ENCODE results near the gene NOS1. TPM values are rescaled to one million over a fixed set of nuclear protein-coding genes. Genes with fewer than 3 reads are reported as not detected.

Gene NOS1
- polyA plus RNA-seq, 1 experiment = not detected

DNA sequence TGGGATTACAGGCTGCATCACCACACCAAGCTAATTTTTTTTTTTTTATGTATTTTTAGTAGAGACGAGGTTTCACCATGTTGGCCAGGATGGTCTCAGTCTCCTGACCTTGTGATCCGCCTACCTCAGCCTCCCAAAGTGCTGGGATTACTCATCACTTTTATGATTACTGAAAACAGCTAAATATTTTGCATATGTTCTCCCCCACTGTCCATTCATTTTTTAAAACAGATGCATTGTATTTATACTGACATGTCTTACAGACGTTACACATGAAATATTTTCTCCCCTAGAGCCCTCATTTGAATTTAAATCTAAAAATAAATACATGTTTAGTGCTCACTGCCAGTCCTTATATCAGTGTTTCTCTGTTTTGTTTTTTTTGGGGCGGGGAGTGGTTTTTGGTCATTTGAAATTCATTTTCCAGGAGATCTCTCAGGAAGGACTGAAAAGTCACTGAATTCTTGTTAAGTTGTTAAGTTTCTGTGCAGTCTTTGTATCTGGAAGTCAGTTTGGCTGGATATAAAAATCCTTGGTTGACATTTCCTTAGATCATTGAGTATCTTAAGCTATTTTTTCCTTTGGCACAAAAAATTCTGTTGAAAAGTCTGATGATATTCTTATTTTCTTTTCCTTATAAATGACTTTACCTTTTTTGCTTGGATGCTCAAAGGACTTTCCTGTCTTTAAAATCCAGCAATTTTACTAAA, 180.5 kb downstream of the NOS1 start:
- no peak for DNase-seq (ENCODE audit: low read depth, low spot score)
- no peak overlapping the region for H3K4me3 ChIP-seq (ENCODE audit: low read depth, low read length)
- TF ChIP-seq, protein P1, sequence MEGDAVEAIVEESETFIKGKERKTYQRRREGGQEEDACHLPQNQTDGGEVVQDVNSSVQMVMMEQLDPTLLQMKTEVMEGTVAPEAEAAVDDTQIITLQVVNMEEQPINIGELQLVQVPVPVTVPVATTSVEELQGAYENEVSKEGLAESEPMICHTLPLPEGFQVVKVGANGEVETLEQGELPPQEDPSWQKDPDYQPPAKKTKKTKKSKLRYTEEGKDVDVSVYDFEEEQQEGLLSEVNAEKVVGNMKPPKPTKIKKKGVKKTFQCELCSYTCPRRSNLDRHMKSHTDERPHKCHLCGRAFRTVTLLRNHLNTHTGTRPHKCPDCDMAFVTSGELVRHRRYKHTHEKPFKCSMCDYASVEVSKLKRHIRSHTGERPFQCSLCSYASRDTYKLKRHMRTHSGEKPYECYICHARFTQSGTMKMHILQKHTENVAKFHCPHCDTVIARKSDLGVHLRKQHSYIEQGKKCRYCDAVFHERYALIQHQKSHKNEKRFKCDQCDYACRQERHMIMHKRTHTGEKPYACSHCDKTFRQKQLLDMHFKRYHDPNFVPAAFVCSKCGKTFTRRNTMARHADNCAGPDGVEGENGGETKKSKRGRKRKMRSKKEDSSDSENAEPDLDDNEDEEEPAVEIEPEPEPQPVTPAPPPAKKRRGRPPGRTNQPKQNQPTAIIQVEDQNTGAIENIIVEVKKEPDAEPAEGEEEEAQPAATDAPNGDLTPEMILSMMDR (IDR thresholded peaks at IDR 0.05; ENCODE audit: low read depth, low read length) = no peak
- H3K9me3 ChIP-seq (ENCODE audit: control insufficient read depth, insufficient read depth, low read length) = no peaks in the 10 kb centered on the region
- ChIA-PET CTCF (no interaction called here), POLR2A (no interaction called here)
- H3K27me3 ChIP-seq (ENCODE audit: control insufficient read depth, insufficient read depth, low read length) = no peaks in the 10 kb centered on the region
- H3K27ac ChIP-seq (ENCODE audit: low read depth, low read length) = no peak overlapping the region

DNA sequence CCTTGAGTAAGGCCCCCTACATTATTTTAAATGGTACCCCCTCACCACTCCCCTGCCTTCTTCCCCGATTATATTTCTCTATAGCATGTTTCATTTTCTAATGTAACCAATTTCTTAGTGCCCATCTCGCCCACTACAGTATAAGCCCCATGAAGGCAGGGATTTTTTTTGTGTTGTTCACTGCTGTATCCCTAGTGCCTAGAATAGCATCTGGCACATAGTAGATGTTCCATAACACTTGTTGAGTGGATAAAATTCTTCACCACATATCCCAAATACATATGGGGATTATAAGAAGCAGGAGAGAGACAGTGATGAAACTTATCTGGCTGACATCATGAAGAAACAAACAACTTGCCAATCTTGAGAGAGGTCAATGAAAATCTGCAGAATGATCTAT, 182.7 kb downstream of the NOS1 start:
- no peaks in the 10 kb centered on the region for H3K27me3 ChIP-seq (ENCODE audit: control insufficient read depth, insufficient read depth, low read length)
- DNase-seq (ENCODE audit: low read depth, low spot score) = no peak
- H3K27ac ChIP-seq (ENCODE audit: low read depth, low read length) = no peak overlapping the region
- no peak overlapping the region for H3K4me3 ChIP-seq (ENCODE audit: low read depth, low read length)
- POLR2A ChIA-PET = no interaction called here
- CTCF ChIA-PET = no interaction called here
- TF ChIP-seq, protein P1 (IDR thresholded peaks at IDR 0.05; ENCODE audit: low read depth, low read length) = no peak
- no peaks in the 10 kb centered on the region for H3K9me3 ChIP-seq (ENCODE audit: control insufficient read depth, insufficient read depth, low read length)

DNA sequence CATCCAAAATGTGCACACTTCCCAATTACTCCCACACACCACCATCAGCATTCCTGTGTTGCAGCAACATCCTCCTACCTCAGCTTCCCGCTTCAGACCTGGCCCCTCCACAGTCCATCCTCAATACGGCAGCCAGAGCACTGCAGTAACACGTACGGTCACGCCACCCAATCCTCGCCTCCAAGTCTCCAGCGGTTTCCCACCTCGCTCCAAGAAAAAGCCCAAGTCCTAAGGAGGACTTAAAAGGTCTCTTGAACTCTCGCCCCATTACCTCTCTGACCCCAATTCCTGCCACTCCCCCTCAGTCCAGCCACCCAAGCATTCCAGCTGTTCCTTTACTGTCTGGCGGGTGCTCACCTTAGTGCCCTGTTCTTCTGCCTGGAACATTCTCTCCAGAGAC, 183.1 kb downstream of the NOS1 start:
- Histone ChIP-seq H3K27ac (ENCODE audit: low read depth, low read length) (no peak overlapping the region), H3K27me3 (ENCODE audit: control insufficient read depth, insufficient read depth, low read length) (no peaks in the 10 kb centered on the region), H3K9me3 (ENCODE audit: control insufficient read depth, insufficient read depth, low read length) (no peaks in the 10 kb centered on the region), H3K4me3 (ENCODE audit: low read depth, low read length) (no peak overlapping the region)
- no peak for DNase-seq (ENCODE audit: low read depth, low spot score)
- ChIA-PET CTCF (no interaction called here), POLR2A (no interaction called here)
- TF ChIP-seq, protein P1 (IDR thresholded peaks at IDR 0.05; ENCODE audit: low read depth, low read length) = no peak

DNA sequence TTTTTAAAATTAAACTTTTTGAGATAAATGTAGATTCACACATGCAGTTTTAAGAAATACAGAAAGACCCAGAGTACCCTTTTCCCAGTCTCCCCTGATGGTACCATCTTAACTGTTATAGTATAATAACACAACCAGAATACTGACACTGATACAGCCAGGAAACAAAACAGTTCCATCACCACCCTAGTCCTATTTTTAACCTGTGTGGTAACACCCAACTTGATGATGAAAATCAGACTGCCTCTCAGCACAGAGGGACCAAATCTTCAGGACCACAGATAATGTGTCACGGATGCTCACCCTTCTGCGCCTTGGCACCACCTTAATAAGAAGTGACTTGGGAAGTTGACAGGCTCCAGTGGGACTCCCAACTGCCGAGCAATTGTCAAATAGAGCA, 189.3 kb downstream of the NOS1 start:
- POLR2A ChIA-PET = no interaction called here
- Histone ChIP-seq H3K27me3 (ENCODE audit: control insufficient read depth, insufficient read depth, low read length) (no peaks in the 10 kb centered on the region), H3K4me3 (ENCODE audit: low read depth, low read length) (no peak overlapping the region), H3K27ac (ENCODE audit: low read depth, low read length) (no peak overlapping the region), H3K9me3 (ENCODE audit: control insufficient read depth, insufficient read depth, low read length) (no peaks in the 10 kb centered on the region)
- DNase-seq (ENCODE audit: low read depth, low spot score) = no peak
- TF ChIP-seq, protein P1 (IDR thresholded peaks at IDR 0.05; ENCODE audit: low read depth, low read length) = no peak
- CTCF ChIA-PET = interaction anchor here (0.6 kb wide), 1 partner anchor 97 kb away, joined by 5 read pairs; no protein-coding TSS in a partner anchor

DNA sequence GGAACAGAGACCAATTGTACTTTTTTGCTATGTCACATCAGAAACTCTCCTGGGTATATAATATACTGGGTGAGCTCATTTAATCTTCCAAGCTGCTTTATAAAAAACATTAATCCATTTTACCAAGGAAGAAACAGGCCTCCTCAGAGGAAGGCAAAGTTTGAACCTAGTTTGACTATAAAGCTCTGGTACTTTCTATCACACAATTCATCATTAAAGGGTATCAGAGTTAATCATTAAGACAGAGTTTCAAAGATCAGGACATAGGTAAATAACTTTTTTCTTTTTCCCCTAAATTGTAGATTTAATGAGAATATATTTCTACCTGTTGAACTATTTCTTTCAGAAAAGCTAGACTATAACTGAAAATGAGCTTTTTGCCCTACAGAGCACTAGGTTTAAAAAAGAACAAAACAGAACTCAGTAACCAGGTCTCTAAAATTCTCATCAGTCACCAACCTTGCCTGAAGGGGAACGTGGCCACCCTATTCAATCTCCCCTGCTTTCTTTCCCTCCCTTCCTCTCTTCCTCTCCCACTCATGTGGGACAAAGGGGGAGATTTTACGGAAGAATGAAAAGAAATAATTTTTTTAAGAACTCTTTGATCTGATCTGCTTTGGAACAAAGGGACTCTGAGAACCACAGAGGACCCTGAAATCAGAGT, 189.8 kb downstream of the NOS1 start:
- H3K27ac ChIP-seq (ENCODE audit: low read depth, low read length) = no peak overlapping the region
- no peak overlapping the region for H3K4me3 ChIP-seq (ENCODE audit: low read depth, low read length)
- POLR2A ChIA-PET = no interaction called here
- no peaks in the 10 kb centered on the region for H3K9me3 ChIP-seq (ENCODE audit: control insufficient read depth, insufficient read depth, low read length)
- DNase-seq (ENCODE audit: low read depth, low spot score) = no peak
- TF ChIP-seq, protein P1 (IDR thresholded peaks at IDR 0.05; ENCODE audit: low read depth, low read length) = no peak
- H3K27me3 ChIP-seq (ENCODE audit: control insufficient read depth, insufficient read depth, low read length) = no peaks in the 10 kb centered on the region
- CTCF ChIA-PET = interaction anchor here (0.6 kb wide), 2 partner anchors 12 to 97 kb away, joined by 5 to 9 read pairs; no protein-coding TSS in a partner anchor

Data from AG04450 (cell line).